22Rv1 (cell line): ENCODE measurements around the gene FOXO3.

Source experiments
- ZFX ChIP-seq: fragments of 450-650 bp; IDR thresholded peaks from 2 replicates; pipeline ENCODE4 v1.6.1; 2017; ENCODE audit warnings: antibody characterized with exemption, borderline replicate concordance
- TF ChIP-seq, protein P1 (sequence below): fragments of 450-650 bp; IDR thresholded peaks from 2 replicates; pipeline ENCODE4 v1.5.1; 2017; ENCODE audit warnings: mild to moderate bottlenecking

DNA sequence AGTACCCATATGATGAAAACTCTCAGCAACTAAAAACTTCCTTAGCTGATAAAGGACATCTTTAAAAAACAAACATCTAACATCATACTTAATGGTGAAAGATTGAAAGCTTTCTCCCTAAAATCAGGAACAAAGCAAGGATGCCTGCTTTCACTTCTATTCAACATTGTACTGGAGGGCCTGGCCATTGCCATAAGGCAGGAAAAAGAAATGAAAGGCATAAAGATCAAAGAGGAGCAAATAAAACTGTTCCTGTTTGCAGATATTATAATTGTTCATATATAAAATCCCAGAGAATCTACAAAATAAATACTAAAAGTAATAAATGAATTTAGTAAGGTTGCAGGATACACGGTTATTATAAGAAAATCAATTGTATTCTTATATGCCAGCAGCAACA lies 162.9 kb downstream of the FOXO3 start:
- TF ChIP-seq, protein P1, sequence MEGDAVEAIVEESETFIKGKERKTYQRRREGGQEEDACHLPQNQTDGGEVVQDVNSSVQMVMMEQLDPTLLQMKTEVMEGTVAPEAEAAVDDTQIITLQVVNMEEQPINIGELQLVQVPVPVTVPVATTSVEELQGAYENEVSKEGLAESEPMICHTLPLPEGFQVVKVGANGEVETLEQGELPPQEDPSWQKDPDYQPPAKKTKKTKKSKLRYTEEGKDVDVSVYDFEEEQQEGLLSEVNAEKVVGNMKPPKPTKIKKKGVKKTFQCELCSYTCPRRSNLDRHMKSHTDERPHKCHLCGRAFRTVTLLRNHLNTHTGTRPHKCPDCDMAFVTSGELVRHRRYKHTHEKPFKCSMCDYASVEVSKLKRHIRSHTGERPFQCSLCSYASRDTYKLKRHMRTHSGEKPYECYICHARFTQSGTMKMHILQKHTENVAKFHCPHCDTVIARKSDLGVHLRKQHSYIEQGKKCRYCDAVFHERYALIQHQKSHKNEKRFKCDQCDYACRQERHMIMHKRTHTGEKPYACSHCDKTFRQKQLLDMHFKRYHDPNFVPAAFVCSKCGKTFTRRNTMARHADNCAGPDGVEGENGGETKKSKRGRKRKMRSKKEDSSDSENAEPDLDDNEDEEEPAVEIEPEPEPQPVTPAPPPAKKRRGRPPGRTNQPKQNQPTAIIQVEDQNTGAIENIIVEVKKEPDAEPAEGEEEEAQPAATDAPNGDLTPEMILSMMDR = no peak
- TF ChIP-seq ZFX = no peak
